VCaP (cell line): Measurements from ENCODE around the gene SLIT1.

ENCODE experiments used
- H3K27ac ChIP-seq: fragments of 450-650 bp; 2 replicates; pipeline ENCODE4 v1.5.1; 2017
- CTCF ChIP-seq: fragments of 450-650 bp; conservative IDR thresholded peaks from 2 replicates; pipeline ENCODE4 v1.5.1; 2017; ENCODE audit warnings: mild to moderate bottlenecking, moderate library complexity

Gene SLIT1

GRCh38 chr10:97024168-97025073 lies 161.3 kb downstream of the SLIT1 start:
- H3K27ac ChIP-seq: peak overlapping the region; percentile 51
- TF ChIP-seq CTCF: no peak

GRCh38 chr10:97023401-97024167 lies 162.2 kb downstream of the SLIT1 start:
- TF ChIP-seq CTCF: no peak
- H3K27ac ChIP-seq: peak overlapping the region; percentile 51

GRCh38 chr10:97022616-97023015 lies 163.1 kb downstream of the SLIT1 start:
- no peak overlapping the region for H3K27ac ChIP-seq
- TF ChIP-seq CTCF: no peak

- TF ChIP-seq CTCF: no peak
- no peak overlapping the region for H3K27ac ChIP-seq
Observed at GRCh38 chr10:97020452-97021400, 165.0 kb downstream of the SLIT1 start.

- H3K27ac ChIP-seq: no peak overlapping the region
- no peak for TF ChIP-seq CTCF
Observed at GRCh38 chr10:97019213-97019844, 166.4 kb downstream of the SLIT1 start.

- H3K27ac ChIP-seq: no peak overlapping the region
- TF ChIP-seq CTCF: no peak
Observed at GRCh38 chr10:97018251-97019212, 167.2 kb downstream of the SLIT1 start.
